HG03442 (cell line): ENCODE data around the gene KCNK6.
"Not testable (repeated sequence)": the region's sequence is repeated elsewhere in the genome, so short reads cannot be mapped to it uniquely, and the experiment has no call there.

Experiments
- ATAC-seq: cut with Tn5 transposase; IDR thresholded peaks from one replicate; pipeline ENCODE4 v1.9.1; 2021; ENCODE audit warnings: mild to moderate bottlenecking, moderate library complexity; ENCODE audit not compliant: unreplicated experiment

The KCNK6 gene

DNA sequence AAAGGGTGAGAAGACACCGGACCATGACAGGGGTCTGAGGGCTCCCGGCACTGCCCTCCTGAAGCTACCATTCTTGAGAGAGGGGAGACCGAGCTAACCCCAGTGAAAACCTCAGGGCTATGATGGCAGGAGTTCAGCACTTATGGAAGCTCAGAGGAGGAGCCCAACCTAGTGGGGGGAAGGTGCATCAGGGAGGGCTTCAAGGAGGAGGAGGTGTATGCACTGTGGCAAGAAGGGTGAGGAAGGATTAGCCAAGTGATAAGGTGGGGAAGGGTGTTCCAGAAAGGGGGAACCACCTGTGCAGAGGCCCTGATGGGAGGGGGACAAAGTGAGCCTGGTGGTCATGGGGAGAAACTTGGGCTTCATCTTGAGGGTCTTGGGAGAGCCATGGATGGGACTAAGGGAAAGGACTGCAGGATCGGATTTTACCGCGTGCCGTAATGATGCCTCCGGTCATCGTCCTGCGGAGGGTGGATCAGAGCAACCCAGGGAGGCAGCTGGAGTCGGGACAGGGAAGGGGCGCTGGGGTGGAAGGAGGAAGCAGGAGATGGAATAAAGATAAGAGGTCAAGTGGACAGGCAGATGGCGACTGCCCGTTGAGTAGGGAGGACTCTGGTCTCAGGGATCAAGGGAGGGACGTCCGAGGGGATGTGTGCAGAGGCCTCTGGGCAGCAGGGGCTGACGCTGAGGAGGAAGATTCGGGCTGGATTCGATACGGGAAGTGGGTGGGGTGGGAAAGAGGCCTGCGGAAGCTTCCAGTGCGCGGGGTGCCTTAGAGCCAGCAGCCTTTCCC lies 41.4 kb downstream of the KCNK6 start:
- no peak for ATAC-seq

DNA sequence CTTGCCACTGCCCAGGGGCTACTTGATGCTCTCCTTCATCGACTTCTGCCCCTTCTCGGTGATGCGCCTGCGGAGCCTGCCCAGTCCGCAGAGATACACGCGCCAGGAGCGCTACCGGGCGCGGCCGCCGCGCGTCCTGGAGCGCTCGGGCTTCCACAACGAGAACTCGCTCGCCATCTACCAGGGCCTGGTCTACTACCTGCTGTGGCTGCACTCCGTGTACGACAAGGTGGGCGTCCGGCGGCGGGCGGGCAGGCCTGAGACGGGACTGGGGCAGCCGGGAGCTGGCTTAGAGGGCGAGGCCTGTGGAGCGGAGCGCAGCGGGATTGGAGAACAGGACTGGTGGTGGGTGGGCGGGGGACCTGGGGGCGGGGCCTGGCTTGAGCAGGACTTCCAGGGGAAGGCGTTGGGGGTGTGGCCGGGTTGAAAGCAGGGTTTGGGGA lies 42.0 kb downstream of the KCNK6 start:
- ATAC-seq: no peak

DNA sequence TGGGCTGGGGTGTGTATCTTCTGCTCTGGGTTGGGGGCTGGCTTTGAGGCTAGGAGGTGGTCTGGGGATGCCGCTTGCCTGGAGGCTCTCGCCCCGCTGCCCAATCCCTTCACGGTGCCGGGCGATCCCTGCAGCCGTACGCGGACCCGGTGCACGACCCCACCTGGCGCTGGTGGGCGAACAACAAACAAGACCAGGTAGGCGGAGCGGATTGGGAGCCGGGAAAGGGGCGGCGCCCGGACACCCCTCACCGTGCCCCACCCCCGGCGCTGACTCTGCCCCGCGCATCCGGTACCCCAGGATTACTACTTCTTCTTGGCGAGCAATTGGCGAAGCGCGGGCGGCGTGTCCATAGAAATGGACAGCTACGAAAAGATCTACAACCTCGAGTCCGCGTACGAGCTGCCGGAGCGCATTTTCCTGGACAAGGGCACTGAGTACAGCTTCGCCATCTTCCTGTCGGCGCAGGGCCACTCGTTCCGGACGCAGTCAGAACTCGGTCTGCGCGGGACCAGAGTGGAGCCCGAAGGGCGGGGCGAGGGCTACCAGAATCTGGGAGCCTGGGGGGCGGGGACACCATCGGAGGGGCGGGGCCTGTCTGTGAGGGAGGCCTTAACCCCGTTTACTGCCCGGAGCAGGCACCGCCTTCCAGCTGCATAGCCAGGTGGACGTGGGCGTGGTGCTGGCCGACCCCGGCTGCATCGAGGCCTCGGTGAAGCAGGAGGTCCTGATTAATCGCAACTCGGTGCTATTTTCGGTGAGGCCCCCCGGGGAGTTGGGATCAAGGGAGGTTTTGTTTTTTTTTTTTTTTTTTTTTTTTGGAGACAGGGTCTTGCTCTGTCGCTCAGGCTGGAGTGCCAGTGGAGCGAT lies 42.7 kb downstream of the KCNK6 start:
- ATAC-seq: no peak

DNA sequence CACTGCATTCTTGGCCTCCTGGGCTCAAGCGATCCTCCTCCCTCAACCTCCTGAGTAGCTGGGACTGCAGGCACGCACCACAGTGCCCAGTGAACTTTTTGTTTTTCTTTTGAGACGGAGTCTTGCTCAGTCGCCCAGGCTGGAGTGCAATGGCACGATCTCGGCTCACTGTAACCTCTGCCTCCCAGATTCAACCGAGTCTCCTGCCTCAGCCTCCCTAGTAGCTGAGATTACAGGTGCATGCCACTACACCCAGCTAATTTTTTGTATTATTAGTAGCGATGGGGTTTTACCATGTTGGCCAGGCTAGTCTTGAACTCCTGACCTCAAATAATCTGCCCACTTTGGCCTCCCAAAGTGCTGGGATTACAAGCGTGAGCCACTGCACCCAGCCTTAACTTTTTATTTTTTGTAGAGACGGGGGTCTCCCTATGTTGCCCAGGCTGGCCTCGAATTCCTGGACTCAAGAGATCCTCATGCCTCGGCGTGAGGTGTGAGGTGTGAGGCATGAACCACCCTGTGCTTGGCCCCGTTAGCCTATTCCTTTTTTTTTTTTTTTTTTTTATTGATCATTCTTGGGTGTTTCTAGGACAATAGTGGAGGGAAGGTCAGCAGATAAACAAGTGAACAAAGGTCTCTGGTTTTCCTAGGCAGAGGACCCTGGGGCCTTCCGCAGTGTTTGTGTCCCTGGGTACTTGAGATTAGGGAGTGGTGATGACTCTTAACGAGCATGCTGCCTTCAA lies 43.5 kb downstream of the KCNK6 start:
- ATAC-seq: not testable (repeated sequence)

DNA sequence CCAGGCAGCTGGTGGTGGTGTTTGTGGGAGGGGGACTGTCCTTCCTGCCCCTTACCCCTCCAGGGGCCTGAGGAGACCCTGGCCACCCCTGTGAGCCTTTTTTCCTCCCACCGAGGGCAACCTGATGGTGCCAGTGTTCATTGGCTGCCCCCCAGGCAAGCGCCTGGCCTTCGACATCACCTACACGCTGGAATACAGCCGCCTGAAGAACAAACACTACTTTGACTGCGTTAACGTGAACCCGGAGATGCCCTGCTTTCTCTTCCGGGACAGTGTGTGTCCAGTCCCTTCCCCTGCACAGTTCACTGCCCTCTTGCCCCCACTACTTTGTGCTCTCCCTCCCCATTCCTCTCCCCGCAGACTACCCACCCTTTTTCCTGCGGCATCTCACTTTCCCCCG lies 47.4 kb downstream of the KCNK6 start:
- no peak for ATAC-seq

DNA sequence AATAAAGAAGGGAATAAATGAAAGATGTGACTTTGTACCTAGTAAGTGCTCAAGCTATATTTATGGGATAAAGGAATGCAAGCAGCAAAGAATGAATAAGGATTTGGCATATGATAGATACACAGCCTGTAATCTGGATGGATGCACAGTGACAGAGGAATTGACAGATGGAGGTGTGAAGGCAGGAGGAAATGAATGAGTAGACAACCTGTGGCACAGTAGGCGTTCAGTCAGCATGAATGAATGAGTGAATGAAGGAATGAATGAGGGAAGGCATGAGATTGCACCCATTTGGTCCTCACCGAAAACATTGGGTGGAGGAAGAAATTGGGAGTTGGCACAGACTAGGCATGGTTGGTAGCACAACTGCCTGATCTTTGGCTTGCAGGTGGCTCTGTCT lies 49.9 kb downstream of the KCNK6 start:
- no peak for ATAC-seq

DNA sequence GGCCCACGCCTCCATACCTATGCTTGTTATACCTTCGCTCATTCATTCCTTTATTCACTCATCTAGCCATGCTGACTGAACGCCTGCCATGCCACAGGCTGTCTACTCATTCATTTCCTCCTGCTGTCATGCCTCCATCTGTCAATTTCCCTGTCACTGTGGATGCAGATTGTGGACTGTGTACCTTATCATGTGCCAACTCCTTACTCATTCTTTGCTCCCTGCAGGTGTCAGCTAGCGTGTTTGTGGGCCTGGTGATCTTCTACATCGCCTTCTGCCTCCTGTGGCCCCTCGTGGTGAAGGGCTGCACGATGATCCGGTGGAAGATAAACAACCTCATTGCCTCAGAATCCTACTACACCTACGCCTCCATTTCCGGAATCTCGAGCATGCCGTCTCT lies 50.7 kb downstream of the KCNK6 start:
- ATAC-seq: no peak

DNA sequence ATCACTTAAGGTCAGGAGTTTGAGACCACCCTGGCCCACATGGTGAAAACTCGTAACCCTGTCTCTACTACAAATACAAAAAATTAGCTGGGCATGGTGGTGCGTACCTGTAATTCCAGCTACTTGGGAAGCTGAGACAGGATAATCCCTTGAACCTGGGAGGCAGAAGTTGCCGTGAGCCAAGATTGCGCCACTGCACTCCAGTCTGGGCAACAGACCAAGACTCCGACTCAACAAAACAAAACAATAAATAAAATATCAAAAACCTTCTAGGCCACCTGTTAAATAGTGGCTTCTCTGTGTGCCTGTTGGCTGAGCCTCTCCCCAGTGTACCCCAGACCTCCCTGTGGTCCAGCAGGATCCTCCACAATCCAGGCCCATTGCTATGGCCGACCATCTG lies 51.4 kb downstream of the KCNK6 start:
- no peak for ATAC-seq

DNA sequence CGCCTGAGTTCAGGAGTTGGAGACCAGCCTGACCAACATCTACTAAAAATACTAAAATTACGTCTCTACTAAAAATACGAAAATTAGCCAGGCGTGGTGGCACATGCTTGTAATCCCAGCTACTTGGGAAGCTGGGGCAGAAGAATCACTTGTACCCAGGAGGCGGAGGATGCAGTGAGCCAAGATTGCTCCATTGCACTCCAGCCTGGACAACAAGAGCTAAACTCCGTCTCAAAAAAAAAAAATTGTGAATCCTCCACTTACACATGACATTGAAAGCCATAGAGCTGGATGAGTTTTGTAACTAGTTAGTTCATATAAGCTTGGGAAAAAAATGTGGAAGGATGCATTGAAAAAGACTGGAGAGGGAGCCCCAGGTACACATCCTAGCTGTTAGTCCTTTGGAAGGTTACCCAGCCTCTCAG lies 54.3 kb downstream of the KCNK6 start:
- ATAC-seq: no peak

DNA sequence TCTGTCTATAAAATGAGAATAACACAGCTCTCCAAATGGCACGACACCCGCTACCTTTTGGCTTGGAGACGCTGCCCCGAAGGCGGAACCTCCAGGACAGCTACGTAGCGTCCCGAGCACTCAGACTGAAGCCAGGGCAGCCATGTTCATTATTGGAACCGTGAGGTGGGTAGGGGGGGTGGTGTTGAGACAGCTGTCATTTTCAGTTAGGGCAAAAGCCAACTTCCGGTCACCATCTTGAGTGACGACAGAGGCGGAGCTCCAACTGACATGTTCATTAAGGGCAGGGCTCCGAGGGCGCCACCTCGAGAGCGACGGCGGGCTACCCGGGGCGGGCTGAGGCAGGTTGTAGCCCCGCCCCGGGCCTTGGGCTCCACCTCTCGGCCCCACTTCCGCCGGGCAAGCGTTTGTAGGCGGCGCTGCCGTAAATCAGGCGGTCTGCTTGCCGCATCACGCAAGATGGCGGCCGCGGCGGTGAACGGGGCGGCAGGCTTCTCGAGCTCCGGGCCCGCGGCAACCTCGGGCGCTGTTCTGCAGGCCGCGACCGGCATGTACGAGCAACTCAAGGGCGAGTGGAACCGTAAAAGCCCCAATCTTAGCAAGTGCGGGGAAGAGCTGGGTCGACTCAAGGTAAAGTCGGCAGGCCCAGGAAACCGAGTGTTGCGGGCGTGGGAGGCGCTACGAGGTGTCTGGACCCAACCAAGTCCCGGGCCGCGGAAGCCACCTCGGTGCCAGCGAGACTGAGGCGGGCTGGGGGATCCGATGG lies 54.9 kb downstream of the KCNK6 start, which contains the start of gene PSMD8:
TSS of gene PSMD8 (plus strand) at position 240 of the 766 bp plus-strand sequence. CDS start at position 271, 31 bp downstream.
- peak; percentile 93 for ATAC-seq

DNA sequence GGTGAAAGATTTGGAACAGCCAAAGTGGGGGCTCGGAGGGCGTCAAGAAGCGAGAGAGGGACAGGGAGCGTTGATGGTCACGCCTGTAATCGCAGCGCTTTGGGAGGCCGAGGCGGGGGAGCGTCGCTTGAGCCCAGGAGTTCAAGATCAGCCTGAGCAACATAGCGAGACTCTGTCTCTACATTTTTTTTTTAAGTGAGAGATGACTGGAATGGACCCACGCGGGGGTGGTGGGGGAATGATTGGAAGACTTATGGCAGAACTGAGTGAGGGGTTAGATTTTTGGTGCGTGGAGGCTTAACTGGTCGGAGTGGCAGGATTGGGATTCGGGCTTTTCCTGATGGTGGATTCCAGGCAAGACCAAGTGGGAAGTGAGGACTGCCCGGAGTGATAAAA lies 55.5 kb downstream of the KCNK6 start:
- no peak for ATAC-seq

DNA sequence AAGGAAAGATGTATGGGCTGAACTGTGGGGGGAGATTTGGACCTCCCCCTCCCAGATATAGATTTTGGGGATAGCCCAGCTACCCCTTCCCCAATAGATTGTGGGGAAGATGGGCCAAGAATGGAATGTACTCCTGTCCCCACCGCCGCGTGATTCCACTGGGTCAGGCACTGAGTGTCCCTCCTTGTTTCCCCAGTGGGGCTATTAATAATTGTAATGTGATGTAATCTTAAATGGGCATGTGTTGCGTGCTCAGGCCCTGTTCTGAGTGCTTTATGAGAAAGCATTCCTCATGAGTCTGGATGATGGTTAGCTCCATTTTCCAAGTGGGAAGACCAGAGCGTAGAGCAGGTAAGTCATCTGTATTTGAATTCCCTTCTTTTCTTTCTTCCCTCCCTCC lies 56.1 kb downstream of the KCNK6 start:
- no peak for ATAC-seq

DNA sequence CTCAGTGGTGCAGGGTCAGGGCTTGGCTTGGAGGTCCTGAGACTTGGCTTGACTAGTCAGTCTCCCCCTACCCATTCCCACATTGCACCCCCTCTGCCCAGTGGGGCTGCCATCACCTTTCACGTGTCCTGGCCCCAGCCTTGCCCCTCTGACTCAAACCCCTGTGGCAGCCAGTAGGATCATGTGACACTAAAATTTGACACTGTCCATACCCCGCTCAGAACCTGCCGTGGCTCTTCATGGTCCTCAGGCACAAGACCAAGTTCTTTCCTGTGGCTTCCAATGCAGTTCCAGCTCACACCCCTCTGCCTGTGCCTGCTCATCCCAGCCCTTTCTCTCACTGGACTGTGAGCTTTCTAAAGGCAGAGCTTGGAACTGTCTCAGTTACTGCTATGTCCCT lies 56.9 kb downstream of the KCNK6 start:
- ATAC-seq: no peak

DNA sequence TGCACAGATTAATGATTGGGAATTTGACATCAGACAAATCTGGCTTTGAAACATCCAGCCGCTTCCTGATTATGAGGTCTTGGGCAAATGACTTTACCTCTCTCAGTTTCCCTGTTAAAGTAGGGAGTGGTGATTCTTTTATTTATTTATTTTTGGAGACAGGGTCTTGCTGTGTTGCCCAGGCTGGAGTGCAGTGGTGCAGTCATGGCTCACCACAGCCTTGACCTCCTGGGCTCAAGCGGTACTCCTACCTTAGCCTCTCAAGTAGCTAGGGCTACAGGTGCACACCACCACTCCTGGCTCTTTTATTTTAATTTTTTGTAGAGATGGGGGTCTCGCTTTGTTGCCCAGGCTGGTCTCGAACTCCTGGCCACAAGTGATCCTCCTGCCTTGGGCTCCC lies 57.4 kb downstream of the KCNK6 start:
- ATAC-seq: no peak

DNA sequence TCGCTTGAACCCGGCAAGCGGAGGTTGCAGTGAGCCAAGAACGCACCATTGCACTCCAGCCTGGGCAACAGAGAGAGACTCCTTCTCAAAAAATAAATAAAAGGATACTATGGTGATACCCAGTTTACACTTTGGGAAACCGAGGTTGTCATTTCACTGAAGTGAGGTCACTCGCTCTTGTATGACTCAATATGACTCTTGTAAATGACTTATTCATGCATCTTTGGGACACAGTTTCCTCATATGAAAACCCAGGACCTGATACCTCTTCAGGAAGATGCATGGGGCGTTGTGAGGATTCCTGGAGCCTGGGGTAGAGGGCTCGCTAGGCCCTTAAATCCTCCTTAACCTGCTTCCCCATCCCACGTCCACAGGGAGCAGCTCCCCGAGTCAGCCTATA lies 59.2 kb downstream of the KCNK6 start:
- no peak for ATAC-seq

DNA sequence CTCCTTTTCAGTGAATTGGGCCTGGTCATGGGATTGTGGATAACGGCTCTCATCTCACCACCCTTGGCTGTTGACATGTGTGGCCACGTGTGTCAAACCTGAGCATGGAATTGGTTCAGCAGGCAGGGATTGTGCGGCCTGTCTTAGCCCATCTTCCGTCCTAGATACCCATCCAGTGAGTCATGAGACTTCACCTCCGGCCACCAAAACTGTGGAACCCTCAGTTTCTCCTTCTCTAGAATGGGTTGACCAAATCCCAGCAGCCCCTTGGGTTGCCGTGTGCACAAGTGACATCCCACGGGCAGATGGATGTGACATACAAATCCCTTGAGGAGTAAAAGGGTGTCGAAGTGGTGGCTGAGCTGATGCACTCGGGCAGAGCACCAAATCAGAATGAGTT lies 61.5 kb downstream of the KCNK6 start:
- ATAC-seq: no peak
